OCI-LY7 (cell line): ENCODE results near the gene FAM169A.

Experiments used
- CTCF ChIP-seq: fragments of 200-600 bp; sonication (generic); conservative IDR thresholded peaks from 2 replicates; pipeline ENCODE4 v1.5.1; 2014; ENCODE audit warnings: mild to moderate bottlenecking, antibody characterized with exemption, low read length, moderate library complexity, mixed read lengths
- EZH2phosphoT487 ChIP-seq: fragments of 200-600 bp; sonication (generic); IDR thresholded peaks from 2 replicates; pipeline ENCODE4 v1.6.1; 2018; ENCODE audit warnings: low read depth, borderline replicate concordance, mild to moderate bottlenecking, mixed run types, antibody characterized with exemption, low read length, moderate library complexity, mixed read lengths

GRCh38 chr5:74839229-74839628, 27.0 kb downstream of the FAM169A start:
- TF ChIP-seq CTCF (no peak), EZH2phosphoT487 (no peak)
